Smooth muscle cell (in vitro differentiated cells): ENCODE data around the gene ZEB1. TPM values are rescaled to one million over a fixed set of nuclear protein-coding genes. Genes with fewer than 3 reads are reported as not detected.

ENCODE experiments used
- DNase-seq: peaks from one replicate; lab custom pipeline; 2025; ENCODE audit not compliant: unreplicated experiment; lab: John Stamatoyannopoulos, UW
- H2AFZ ChIP-seq: fragments of 200-600 bp; sonication (generic); 2 replicates; pipeline ENCODE4 v1.6.0; 2016; ENCODE audit warnings: antibody characterized with exemption, low read depth, mild to moderate bottlenecking
- H3F3A ChIP-seq: fragments of 200-600 bp; sonication (generic); 2 replicates; pipeline ENCODE4 v1.6.0; 2017; ENCODE audit warnings: antibody characterized with exemption, low read depth
- H3K27ac ChIP-seq: fragments of 200-600 bp; sonication (generic); 2 replicates; pipeline ENCODE4 v1.5.1; 2016; ENCODE audit warnings: low read depth, mild to moderate bottlenecking
- H3K27me3 ChIP-seq: fragments of 200-600 bp; sonication (generic); 2 replicates; pipeline ENCODE4 v1.6.1; 2016; ENCODE audit warnings: low read depth, mild to moderate bottlenecking
- H3K36me3 ChIP-seq: fragments of 200-600 bp; sonication (generic); 2 replicates; pipeline ENCODE4 v1.5.1; 2016; ENCODE audit warnings: low read depth
- H3K4me1 ChIP-seq: fragments of 200-600 bp; sonication (generic); 2 replicates; pipeline ENCODE4 v1.5.1; 2016; ENCODE audit warnings: low read depth
- H3K4me2 ChIP-seq: fragments of 200-600 bp; sonication (generic); 2 replicates; pipeline ENCODE4 v1.6.0; 2016; ENCODE audit warnings: mild to moderate bottlenecking
- H3K4me3 ChIP-seq: fragments of 200-600 bp; sonication (generic); 2 replicates; pipeline ENCODE4 v1.5.1; 2016; ENCODE audit warnings: mild to moderate bottlenecking
- H3K79me2 ChIP-seq: fragments of 200-600 bp; sonication (generic); 2 replicates; pipeline ENCODE4 v1.6.0; 2016; ENCODE audit warnings: low read depth, mild to moderate bottlenecking
- H3K9ac ChIP-seq: fragments of 200-600 bp; sonication (generic); 2 replicates; pipeline ENCODE4 v1.6.0; 2016; ENCODE audit warnings: low read depth
- H3K9me3 ChIP-seq: fragments of 200-600 bp; sonication (generic); replicated peaks from 2 replicates; pipeline ENCODE4 v1.5.1; 2016; ENCODE audit warnings: low read depth
- H4K20me1 ChIP-seq: fragments of 200-600 bp; sonication (generic); 2 replicates; pipeline ENCODE4 v1.6.0; 2016; ENCODE audit warnings: low read depth
- CTCF ChIP-seq: fragments of 200-600 bp; sonication (generic); IDR thresholded peaks from 2 replicates; pipeline ENCODE4 v1.5.1; 2017; ENCODE audit warnings: borderline replicate concordance, mild to moderate bottlenecking, antibody characterized with exemption; ENCODE audit not compliant: insufficient read depth, poor library complexity, severe bottlenecking
- WGBS: methylation state at CpG from one replicate; pipeline ENCODE4 v1.1.7; 2016; ENCODE audit warnings: low lambda C conversion rate; 5-methylcytosine and 5-hydroxymethylcytosine counted together
- polyA plus RNA-seq: library from polyadenylated mRNA; unstranded; fragments of >200 nt; fragmentation: Nextera tagmentation; extraction: Ambion mirVana; gene quantifications from 2 replicates; pipeline ENCODE4 v1.2.1, GENCODE V29; 2016
- total RNA-seq: library from RNA; depleted of rRNA; stranded (reverse); fragments of >200 nt; gene quantifications from 2 replicates; pipeline ENCODE4 v1.2.3, GENCODE V29; 2014

Gene ZEB1
- total and polyA plus RNA-seq, 2 experiments from 2014 or later = 7.9 to 15.7 TPM

GRCh38 chr10:31372439-31372838 lies 53.4 kb downstream of the ZEB1 start:
- Histone ChIP-seq H3K36me3 (no peaks in the 10 kb centered on the region), H3K9me3 (no peaks in the 10 kb centered on the region), H2AFZ (no peak overlapping the region), H3K27me3 (no peaks in the 10 kb centered on the region), H3K4me1 (no peaks in the 10 kb centered on the region), H3K9ac (no peak overlapping the region), H3K4me2 (no peak overlapping the region), H4K20me1 (peaks cover 47% of the 10 kb centered on the region), H3K4me3 (no peak overlapping the region), H3F3A (no peaks in the 10 kb centered on the region), H3K79me2 (peaks cover 17% of the 10 kb centered on the region), H3K27ac (no peak overlapping the region)
- WGBS = 89% methylated on average over 3 of the region's 3 CpGs
- no peak for DNase-seq
- no peak for TF ChIP-seq CTCF

- Histone ChIP-seq H3K4me3 (no peak overlapping the region), H3K9me3 (no peaks in the 10 kb centered on the region), H3F3A (no peaks in the 10 kb centered on the region), H3K79me2 (peaks cover 13% of the 10 kb centered on the region), H4K20me1 (peaks cover 48% of the 10 kb centered on the region), H3K36me3 (no peaks in the 10 kb centered on the region), H3K4me2 (no peak overlapping the region), H3K27me3 (no peaks in the 10 kb centered on the region), H3K9ac (no peak overlapping the region), H2AFZ (no peak overlapping the region), H3K27ac (no peak overlapping the region), H3K4me1 (no peaks in the 10 kb centered on the region)
- DNase-seq = no peak
- WGBS = 94% methylated on average over 2 of the region's 2 CpGs
- no peak for TF ChIP-seq CTCF
Measured at GRCh38 chr10:31374146-31374696, 55.2 kb downstream of the ZEB1 start.

- no peak for DNase-seq
- 94% methylated on average over 1 of the region's 1 CpG for WGBS
- H3K79me2 ChIP-seq = peaks cover 4% of the 10 kb centered on the region
Measured at GRCh38 chr10:31381171-31381570, 62.2 kb downstream of the ZEB1 start.

More at GRCh38 chr10:31381171-31381570, 62.2 kb downstream of the ZEB1 start:
- Histone ChIP-seq H3F3A (no peaks in the 10 kb centered on the region), H4K20me1 (peaks cover 13% of the 10 kb centered on the region), H3K4me1 (no peaks in the 10 kb centered on the region), H3K9me3 (no peaks in the 10 kb centered on the region), H3K4me3 (no peak overlapping the region), H3K9ac (no peak overlapping the region), H3K4me2 (no peak overlapping the region), H3K36me3 (no peaks in the 10 kb centered on the region), H2AFZ (no peak overlapping the region), H3K27ac (no peak overlapping the region), H3K27me3 (no peaks in the 10 kb centered on the region)
- no peak for TF ChIP-seq CTCF
